H7 (cell line): ENCODE measurements around the gene FXYD1. TPM values are rescaled to one million over a fixed set of nuclear protein-coding genes. Genes with fewer than 3 reads are reported as not detected.
"Not testable (repeated sequence)": the region's sequence is repeated elsewhere in the genome, so short reads cannot be mapped to it uniquely, and the experiment has no call there.

Experiments used
- DNase-seq: peaks from one replicate; pipeline ENCODE4 v3.0.0; 2012
- H3K27me3 ChIP-seq: 2 replicates; pipeline ENCODE4 v1.6.0; 2011; ENCODE audit warnings: mild to moderate bottlenecking, low read length; ENCODE audit not compliant: control insufficient read depth, insufficient read depth
- H3K36me3 ChIP-seq: replicated peaks from 2 replicates; pipeline ENCODE4 v1.5.1; 2011; ENCODE audit warnings: low read length; ENCODE audit not compliant: control insufficient read depth, insufficient read depth
- H3K4me3 ChIP-seq: 2 replicates; pipeline ENCODE4 v1.5.1; 2011; ENCODE audit warnings: low read depth, mild to moderate bottlenecking, control low read depth, low read length, moderate library complexity; ENCODE audit not compliant: insufficient read depth
- total RNA-seq: library from RNA; depleted of rRNA; stranded (reverse); fragments of >200 nt; shearing (Covaris generic); gene quantifications from 2 replicates; pipeline ENCODE4 v1.2.3, GENCODE V29; 2014

FXYD1 gene
- total RNA-seq, 1 experiment from 2014 or later = 5.0 TPM

DNA sequence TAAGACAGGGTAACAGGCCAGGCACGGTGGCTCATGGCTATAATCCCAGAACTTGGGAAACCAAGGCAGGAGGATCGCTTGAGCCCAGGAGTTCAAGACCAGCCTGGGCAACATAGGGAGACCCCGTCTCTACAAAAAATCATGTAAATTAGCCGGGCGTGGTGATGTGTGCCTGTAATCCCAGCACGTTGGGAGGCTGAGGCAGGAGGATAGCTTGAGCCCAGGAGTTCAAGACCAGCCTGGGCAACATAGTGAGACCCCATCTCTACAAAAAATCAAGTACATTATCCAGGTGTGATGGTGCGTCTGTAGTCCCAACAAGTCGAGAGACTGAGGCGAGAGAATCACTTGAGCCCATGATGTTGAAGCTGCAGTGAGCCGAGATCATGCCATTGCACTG lies 35.0 kb upstream of the FXYD1 start:
- H3K27me3 ChIP-seq, H3K4me3 ChIP-seq, DNase-seq, H3K36me3 ChIP-seq: not testable (repeated sequence)

- no peak for DNase-seq
- Histone ChIP-seq H3K27me3 (no peaks in the 10 kb centered on the region), H3K4me3 (no peak overlapping the region), H3K36me3 (no peaks in the 10 kb centered on the region)
These were observed 34.3 kb upstream of the FXYD1 start for GRCh38 chr19:35104361-35104760.

GRCh38 chr19:35105047-35105410 lies 33.6 kb upstream of the FXYD1 start:
- Histone ChIP-seq H3K36me3 (no peaks in the 10 kb centered on the region), H3K4me3 (no peak overlapping the region), H3K27me3 (no peaks in the 10 kb centered on the region)
- no peak for DNase-seq

GRCh38 chr19:35105411-35106290 lies 33.0 kb upstream of the FXYD1 start:
- Histone ChIP-seq H3K4me3 (no peak overlapping the region), H3K36me3 (no peaks in the 10 kb centered on the region), H3K27me3 (no peaks in the 10 kb centered on the region)
- DNase-seq = peak; percentile 57

DNA sequence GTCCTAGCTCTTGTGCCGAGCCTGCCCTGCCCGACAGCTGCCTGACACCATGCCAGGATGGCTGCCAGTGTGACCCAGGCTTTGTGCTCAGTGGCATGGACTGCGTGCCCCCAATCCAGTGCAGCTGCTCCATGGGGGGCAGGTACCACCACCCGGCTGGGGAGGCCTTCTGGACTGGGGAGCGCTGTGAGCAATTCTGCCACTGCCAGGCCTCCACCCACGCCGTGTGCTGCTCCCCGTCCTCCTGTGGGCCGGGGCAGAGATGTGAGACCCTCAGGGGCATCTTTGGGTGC lies 32.4 kb upstream of the FXYD1 start:
- DNase-seq = no peak
- Histone ChIP-seq H3K36me3 (no peaks in the 10 kb centered on the region), H3K4me3 (no peak overlapping the region)

DNA sequence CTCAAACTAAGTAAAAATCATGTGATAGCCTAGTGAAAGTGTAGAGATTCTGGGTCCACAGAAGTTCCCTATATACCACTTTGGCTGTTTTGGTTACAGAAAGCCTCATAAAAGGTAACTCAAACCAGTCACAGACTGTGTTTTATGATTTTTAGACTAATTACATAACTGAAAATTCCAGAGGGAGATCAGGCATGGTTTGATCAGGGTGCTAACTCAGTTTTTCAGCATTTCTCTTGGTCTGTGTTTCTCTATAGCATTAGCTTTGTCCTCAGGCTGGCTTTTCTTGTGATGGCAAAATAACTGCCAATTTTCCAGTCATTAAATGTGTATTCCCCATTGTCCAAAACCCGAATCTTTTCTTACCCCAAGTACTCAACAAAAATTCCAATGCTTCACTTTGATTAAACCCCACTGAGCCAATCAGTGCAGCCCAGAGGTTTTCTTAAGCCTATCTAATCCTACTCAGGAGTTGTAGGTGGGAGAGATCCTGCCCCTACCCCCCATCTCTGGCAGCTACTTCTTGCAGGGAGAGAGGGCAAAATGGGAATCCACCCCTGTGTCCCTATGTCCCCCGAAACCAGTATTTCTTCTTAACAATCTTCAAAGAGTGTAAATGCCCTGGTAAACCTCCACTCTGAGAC lies 31.6 kb upstream of the FXYD1 start:
- no peaks in the 10 kb centered on the region for H3K27me3 ChIP-seq
- no peak overlapping the region for H3K4me3 ChIP-seq
- DNase-seq = no peak
- no peaks in the 10 kb centered on the region for H3K36me3 ChIP-seq

More for the DNA sequence above, 32.4 kb upstream of the FXYD1 start:
- no peaks in the 10 kb centered on the region for H3K27me3 ChIP-seq

DNA sequence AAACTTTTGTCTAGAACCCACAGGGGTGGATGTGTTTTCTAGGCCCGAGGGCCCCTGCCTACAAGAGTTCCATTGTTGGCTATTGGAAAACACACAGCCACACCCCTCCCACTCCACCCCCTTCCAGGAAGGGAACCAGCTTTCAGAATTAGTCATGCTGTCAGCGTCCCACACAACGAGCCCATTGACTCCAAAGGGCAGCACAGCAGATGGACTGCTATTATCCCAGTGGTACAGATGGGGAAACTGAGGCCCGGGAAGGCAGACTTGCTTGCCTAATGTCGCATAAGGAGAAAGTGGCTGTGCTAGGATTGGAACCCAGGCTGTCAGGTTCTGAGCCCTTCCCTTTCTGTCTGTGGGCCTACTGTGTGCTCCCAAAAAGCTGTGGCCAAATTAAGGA lies 31.1 kb upstream of the FXYD1 start:
- Histone ChIP-seq H3K4me3 (no peak overlapping the region), H3K36me3 (no peaks in the 10 kb centered on the region), H3K27me3 (no peaks in the 10 kb centered on the region)
- DNase-seq = no peak

GRCh38 chr19:35108730-35109129 lies 29.9 kb upstream of the FXYD1 start:
- no peaks in the 10 kb centered on the region for H3K27me3 ChIP-seq
- H3K4me3 ChIP-seq = no peak overlapping the region
- no peak for DNase-seq
- H3K36me3 ChIP-seq = no peaks in the 10 kb centered on the region

- Histone ChIP-seq H3K4me3 (no peak overlapping the region), H3K27me3 (no peaks in the 10 kb centered on the region), H3K36me3 (no peaks in the 10 kb centered on the region)
- DNase-seq = peak; percentile 70
These were observed 29.1 kb upstream of the FXYD1 start for GRCh38 chr19:35109395-35110112.

DNA sequence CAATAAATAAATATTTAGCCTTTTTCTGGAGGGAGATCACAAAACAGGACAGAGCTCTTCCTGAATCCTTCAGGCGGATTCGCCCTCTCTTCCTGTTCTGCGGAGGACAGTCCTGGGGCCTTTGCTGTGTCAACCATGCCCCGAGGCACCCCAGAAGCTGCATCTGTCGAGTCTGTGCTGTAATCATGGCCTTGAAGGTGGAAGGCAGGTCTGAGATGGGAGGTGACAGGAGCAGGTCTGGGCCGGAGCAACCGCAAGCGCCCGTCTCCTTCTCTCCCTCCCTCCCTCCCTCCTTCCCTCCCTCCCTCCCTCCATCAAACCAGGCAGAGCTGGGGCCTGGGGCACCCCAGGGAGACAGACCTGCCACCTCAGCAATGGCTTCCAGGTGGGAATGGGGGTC lies 27.6 kb upstream of the FXYD1 start:
- DNase-seq = peak; percentile 66
- Histone ChIP-seq H3K27me3 (no peaks in the 10 kb centered on the region), H3K36me3 (no peaks in the 10 kb centered on the region), H3K4me3 (no peak overlapping the region)

DNA sequence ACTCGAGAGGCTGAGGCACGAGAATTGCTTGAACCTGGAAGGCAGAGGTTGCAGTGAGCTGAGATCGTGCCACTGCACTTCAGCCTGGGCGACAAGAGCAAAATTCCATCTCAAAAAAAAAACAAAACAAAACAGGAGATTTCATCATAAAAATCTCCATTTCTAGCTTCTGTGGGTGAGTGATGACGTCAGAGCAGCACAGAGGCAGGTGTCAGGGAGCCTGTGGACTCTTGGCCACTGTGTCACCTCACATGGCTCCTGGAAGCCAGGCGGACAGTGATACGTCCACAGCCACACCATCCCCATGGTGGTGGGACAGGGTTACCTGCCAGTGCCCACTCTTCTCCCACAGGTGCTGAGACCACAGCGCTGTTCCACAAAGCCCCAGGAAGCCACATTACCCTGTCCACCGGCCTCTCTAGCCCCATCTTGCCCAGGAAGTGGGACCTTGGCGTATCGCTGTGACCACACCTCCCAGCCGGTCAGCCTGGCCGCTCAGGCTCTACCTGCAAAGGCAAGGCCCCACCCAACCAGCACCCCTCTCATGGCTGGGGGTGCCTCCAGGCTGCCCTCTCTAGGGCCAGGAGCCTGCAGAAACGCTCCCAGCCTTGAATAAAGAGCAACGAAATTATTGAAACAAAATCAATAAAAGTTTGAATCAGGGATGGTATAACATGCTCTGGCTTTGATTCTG lies 25.5 kb upstream of the FXYD1 start:
- no peak overlapping the region for H3K4me3 ChIP-seq
- peak; percentile 48 for DNase-seq
- no peaks in the 10 kb centered on the region for H3K36me3 ChIP-seq
- no peaks in the 10 kb centered on the region for H3K27me3 ChIP-seq

DNA sequence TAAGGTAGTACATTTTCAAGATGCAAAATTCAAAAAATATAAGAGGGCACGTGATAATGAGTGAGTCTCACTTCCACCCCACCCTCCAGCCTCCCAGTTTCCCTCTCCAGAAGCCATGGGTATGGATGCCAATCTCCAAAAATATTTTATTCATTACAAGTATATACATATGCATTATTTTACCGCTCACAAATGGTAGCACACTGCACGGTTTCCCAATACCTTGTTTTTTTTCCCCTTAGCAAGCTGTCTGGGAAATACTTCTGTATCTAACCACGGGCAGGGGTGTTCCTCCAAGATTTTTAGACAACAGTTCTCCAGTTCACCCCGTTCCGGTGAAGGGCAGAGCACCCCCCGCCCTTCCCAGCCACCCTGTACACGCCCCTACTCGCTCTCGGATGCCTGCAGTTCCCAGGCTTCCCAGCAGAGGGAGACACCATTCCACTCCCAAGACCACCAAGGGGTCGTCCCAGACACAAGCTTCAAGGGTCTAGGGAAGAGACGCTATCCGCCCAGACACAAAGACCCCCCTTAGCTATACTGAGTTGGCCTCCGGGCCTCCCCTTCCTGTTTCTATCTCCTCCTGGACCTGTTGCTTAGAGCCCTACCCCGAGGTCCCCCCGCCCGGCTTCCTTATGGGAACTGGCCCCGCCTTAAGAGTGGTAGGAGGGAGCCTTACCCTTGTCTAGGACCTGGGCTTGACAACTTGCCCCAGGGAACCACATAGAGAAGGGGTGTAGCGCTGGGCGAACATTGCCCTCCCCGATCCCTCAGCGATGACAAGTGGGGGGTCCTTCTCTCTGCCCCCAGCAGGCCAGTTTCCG lies 24.1 kb upstream of the FXYD1 start:
- peak; percentile 97 for DNase-seq
- Histone ChIP-seq H3K36me3 (no peaks in the 10 kb centered on the region), H3K27me3 (no peaks in the 10 kb centered on the region), H3K4me3 (peak overlapping the region; percentile 47)

DNA sequence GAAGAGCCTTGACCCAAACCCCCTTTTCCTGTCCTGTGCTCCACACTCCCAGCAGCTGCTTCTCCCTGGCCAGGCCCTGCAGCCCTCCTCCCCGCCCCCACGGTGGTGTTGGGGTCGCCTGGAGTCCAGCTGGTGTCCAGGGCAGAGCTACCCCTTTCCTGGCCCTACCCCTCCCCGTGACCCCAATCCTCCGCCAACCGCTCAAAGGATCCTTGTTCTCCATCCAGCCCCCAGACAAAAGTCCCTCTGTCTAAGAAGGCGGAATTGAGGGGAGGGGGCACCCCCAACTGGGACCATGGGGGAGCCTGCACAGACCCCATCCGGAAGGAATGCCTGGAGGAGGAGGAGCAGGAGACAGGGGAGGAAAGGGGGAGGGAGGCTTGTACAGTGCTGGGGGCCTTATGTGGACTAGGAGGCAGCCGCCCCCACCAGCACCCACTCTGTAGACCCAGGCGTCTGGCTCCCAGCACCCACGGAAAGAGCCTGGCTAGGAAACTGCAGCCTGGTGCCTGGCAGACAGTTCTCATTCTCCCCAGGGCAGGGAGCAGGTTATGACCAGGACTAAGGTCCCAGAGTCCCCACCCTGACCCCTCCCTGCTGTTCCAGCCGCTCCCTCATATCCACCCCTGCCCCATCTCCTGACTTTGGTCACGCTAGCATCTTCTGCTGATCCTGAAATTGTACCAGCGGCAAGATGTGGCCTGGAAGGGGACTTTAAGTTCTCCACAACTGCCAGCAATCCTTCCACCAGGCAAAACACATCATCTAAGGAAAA lies 23.3 kb upstream of the FXYD1 start, which contains the start of gene FXYD3:
Gene FXYD3, plus strand, starts transcription at position 647 of the 775 bp plus-strand sequence. CDS start 3,554 bp downstream, outside the sequence.
- Histone ChIP-seq H3K27me3 (no peaks in the 10 kb centered on the region), H3K4me3 (peak within 1 kb of the TSS; percentile 47), H3K36me3 (no peaks in the 10 kb centered on the region)
- no peak for DNase-seq
